Trophoblast cell (in vitro differentiated cells and primary cell): ENCODE data around the gene EID3.
A peak's percentile ranks its signal among the peaks of the same experiment; 100 is the strongest.

Experiments
- DNase-seq, 2 donors: peaks; one replicate each; pipeline ENCODE4 v3.0.0-alpha.2; 2016
- H2AFZ ChIP-seq: 2 replicates; pipeline ENCODE4 v1.6.1; 2013; ENCODE audit warnings: low read length, moderate library complexity, mild to moderate bottlenecking; ENCODE audit not compliant: insufficient read depth, poor library complexity
- H2AK5ac ChIP-seq: 2 replicates; pipeline ENCODE4 v1.6.1; 2013; ENCODE audit warnings: mild to moderate bottlenecking, low read length
- H2BK120ac ChIP-seq: 2 replicates; pipeline ENCODE4 v1.6.1; 2013; ENCODE audit warnings: low read length, mild to moderate bottlenecking, moderate library complexity; ENCODE audit not compliant: insufficient read depth, poor library complexity
- H2BK12ac ChIP-seq: 2 replicates; pipeline ENCODE4 v1.6.1; 2013; ENCODE audit warnings: mild to moderate bottlenecking, low read length, moderate library complexity
- H2BK5ac ChIP-seq: 2 replicates; pipeline ENCODE4 v1.6.1; 2013; ENCODE audit warnings: low read length, low read depth, moderate library complexity, mild to moderate bottlenecking; ENCODE audit not compliant: poor library complexity
- H3K14ac ChIP-seq: 2 replicates; pipeline ENCODE4 v1.6.1; 2013; ENCODE audit warnings: mild to moderate bottlenecking, low read length
- H3K18ac ChIP-seq: 2 replicates; pipeline ENCODE4 v1.6.1; 2013; ENCODE audit warnings: mild to moderate bottlenecking, low read length
- H3K23ac ChIP-seq: 2 replicates; pipeline ENCODE4 v1.6.1; 2013; ENCODE audit warnings: low read length
- H3K27ac ChIP-seq: 2 replicates; pipeline ENCODE4 v1.5.1; 2013; ENCODE audit warnings: low read depth, mild to moderate bottlenecking, inconsistent platforms, low read length, moderate library complexity
- H3K27me3 ChIP-seq: 2 replicates; pipeline ENCODE4 v1.6.1; 2013; ENCODE audit warnings: inconsistent platforms, mild to moderate bottlenecking, low read length, moderate library complexity; ENCODE audit not compliant: insufficient read depth
- H3K36me3 ChIP-seq, 2 experiments: 1 replicate in 1 of 2; 2 replicates in 1 of 2; pipeline ENCODE4 v1.6.1; 2013; ENCODE audit warnings: low read length in 2 of 2, mild to moderate bottlenecking in 2 of 2, moderate library complexity in 1 of 2; ENCODE audit not compliant: insufficient read depth in 2 of 2, control insufficient read depth in 1 of 2
- H3K4ac ChIP-seq: 2 replicates; pipeline ENCODE4 v1.6.1; 2013; ENCODE audit warnings: low read depth, mild to moderate bottlenecking, low read length, moderate library complexity
- H3K4me1 ChIP-seq, 2 experiments: 1 replicate in 1 of 2; 2 replicates in 1 of 2; pipeline ENCODE4 v1.6.1; 2013; ENCODE audit warnings: low read length in 2 of 2, mild to moderate bottlenecking in 2 of 2, moderate library complexity in 1 of 2; ENCODE audit not compliant: insufficient read depth in 2 of 2, control insufficient read depth in 1 of 2
- H3K4me2 ChIP-seq: 2 replicates; pipeline ENCODE4 v1.6.1; 2013; ENCODE audit warnings: inconsistent platforms, mild to moderate bottlenecking, low read length, moderate library complexity
- H3K4me3 ChIP-seq: 2 replicates; pipeline ENCODE4 v1.5.1; 2013; ENCODE audit warnings: mild to moderate bottlenecking, low read depth, low read length, inconsistent platforms
- H3K79me1 ChIP-seq: one replicate; pipeline ENCODE4 v1.6.1; 2013; ENCODE audit warnings: low read length
- H3K79me2 ChIP-seq: 2 replicates; pipeline ENCODE4 v1.6.1; 2013; ENCODE audit warnings: low read length, mild to moderate bottlenecking; ENCODE audit not compliant: control insufficient read depth, insufficient read depth, poor library complexity
- H3K9ac ChIP-seq: 2 replicates; pipeline ENCODE4 v1.6.1; 2013; ENCODE audit warnings: mild to moderate bottlenecking, low read length
- H3K9me3 ChIP-seq: 2 replicates; pipeline ENCODE4 v1.6.1; 2013; ENCODE audit warnings: low read depth, mild to moderate bottlenecking, control low read depth, inconsistent platforms, low read length; ENCODE audit not compliant: insufficient read depth
- H4K12ac ChIP-seq: 2 replicates; pipeline ENCODE4 v1.6.1; 2013; ENCODE audit warnings: low read depth, mild to moderate bottlenecking, low read length, moderate library complexity
- H4K8ac ChIP-seq: 2 replicates; pipeline ENCODE4 v1.6.1; 2013; ENCODE audit warnings: low read depth, mild to moderate bottlenecking, low read length, moderate library complexity
- H4K91ac ChIP-seq: one replicate; pipeline ENCODE4 v1.6.1; 2013; ENCODE audit warnings: low read depth, mild to moderate bottlenecking, low read length, moderate library complexity
- WGBS: extraction: QIAGEN DNeasy Blood & Tissue Kit; methylation state at CpG from one replicate; pipeline ENCODE4 v1.1.7; 2013; ENCODE audit warnings: missing lambda C conversion rate; ENCODE audit not compliant: insufficient read length, insufficient coverage; ENCODE audit errors: extremely low coverage; 5-methylcytosine and 5-hydroxymethylcytosine counted together

Gene EID3

DNA sequence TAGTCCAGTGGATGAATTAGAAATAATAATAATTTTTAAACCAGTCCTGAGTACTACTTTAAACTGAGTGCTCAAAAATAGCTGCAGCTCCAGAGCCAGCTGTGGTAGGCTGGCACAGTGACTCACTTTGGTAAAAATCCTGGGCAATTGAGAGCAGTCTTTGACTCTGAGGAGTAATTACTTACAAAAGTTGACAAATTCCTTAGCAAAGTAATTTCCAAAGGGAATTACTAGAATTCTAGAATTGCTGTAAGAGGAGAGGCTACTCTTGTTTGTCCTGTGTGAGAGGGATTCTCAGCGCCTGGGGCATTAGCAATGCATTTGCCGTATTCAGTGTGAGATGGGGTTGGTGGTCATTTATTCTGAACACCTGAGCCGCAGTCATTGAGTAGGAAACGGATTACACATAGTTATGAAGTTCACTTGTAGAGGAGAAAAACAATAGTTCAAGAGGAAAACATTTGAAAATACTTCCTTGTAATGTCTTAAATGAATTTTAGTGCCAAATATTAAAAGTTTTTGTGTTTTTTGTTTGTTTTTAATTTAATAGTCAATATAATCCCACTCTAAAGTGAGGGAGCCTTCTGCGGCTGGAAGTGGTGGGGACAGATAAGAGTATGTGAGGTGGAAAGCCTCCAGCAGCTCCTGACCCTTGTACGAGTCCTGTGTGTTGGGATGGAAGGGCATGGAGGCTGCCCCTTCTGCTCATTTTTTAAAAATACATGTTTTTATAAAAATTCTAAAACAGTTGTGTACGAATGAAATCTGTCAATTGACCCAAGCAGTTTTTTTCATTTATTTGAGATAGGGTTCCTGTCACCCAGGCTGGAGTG, 41.9 kb downstream of the EID3 start:
- no peaks in the 10 kb centered on the region for H3K27me3 ChIP-seq
- H4K12ac ChIP-seq = no peak overlapping the region
- no peak overlapping the region for H3K4me2 ChIP-seq
- H2AFZ ChIP-seq = no peak overlapping the region
- H3K79me2 ChIP-seq = no peaks in the 10 kb centered on the region
- no peak overlapping the region for H2BK12ac ChIP-seq
- no peak overlapping the region for H4K8ac ChIP-seq
- peaks cover 22 to 35% of the 10 kb centered on the region in 2 experiments for H3K36me3 ChIP-seq
- H3K23ac ChIP-seq = no peak overlapping the region
- peak; percentile 64 to 84 for DNase-seq
- H3K9me3 ChIP-seq = no peaks in the 10 kb centered on the region
- no peak overlapping the region for H2BK5ac ChIP-seq
- no peak overlapping the region for H3K14ac ChIP-seq
- no peak overlapping the region for H3K9ac ChIP-seq
- no peak overlapping the region for H3K27ac ChIP-seq
- H3K4me3 ChIP-seq = no peak overlapping the region
- H4K91ac ChIP-seq = no peak overlapping the region
- no peaks in the 10 kb centered on the region for H3K79me1 ChIP-seq
- H3K4ac ChIP-seq = no peak overlapping the region
- no peak overlapping the region for H2AK5ac ChIP-seq
- WGBS = no CpG with 5 or more reads among the region's 7 CpGs
- peaks cover 2 to 4% of the 10 kb centered on the region in 2 experiments for H3K4me1 ChIP-seq
- H3K18ac ChIP-seq = no peak overlapping the region
- H2BK120ac ChIP-seq = no peak overlapping the region

DNA sequence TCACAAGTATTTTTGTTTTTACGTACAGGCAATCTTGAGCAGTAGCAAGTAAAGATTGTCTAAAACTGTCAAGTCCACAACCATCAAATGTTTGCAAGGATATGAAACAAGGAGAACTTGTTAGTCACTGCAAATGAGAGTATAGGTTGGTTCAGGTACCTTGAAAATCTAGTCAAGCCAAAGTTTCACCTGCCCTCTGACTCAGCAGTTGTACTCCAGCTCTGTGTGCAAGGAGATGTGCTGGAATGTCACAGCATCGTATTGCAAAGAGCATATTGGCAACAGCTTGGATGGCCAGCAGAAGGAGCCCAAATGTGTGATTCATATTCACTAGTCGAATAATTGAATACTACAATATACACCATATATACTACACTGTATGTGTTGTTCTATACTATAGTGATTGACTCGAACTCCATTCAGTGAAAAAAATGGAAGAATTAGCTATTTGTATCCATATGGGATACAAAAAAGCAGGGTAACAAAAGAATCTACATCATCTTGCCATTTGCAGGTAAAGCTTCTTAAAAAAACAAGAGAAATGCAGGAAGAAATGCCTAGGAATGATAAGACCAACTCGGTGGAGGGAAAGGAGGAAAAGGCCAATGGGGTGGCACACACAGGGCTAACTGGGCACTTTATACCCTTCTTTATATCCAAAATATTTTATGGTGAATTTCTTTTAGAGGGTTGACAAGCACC, 44.0 kb downstream of the EID3 start:
- Histone ChIP-seq H3K14ac (no peak overlapping the region), H2BK120ac (no peak overlapping the region), H3K23ac (no peak overlapping the region), H3K4me1 (peaks cover 0 to 4% of the 10 kb centered on the region in 2 experiments), H3K9ac (no peak overlapping the region), H4K91ac (no peak overlapping the region), H2BK5ac (no peak overlapping the region), H4K8ac (no peak overlapping the region), H2BK12ac (no peak overlapping the region), H3K27ac (no peak overlapping the region), H3K79me1 (no peaks in the 10 kb centered on the region), H2AFZ (no peak overlapping the region), H3K4me3 (no peak overlapping the region), H3K36me3 (peaks cover 14 to 28% of the 10 kb centered on the region in 2 experiments), H2AK5ac (no peak overlapping the region), H3K18ac (no peak overlapping the region), H3K4ac (no peak overlapping the region), H3K9me3 (peaks cover 2% of the 10 kb centered on the region), H3K79me2 (no peaks in the 10 kb centered on the region), H3K4me2 (no peak overlapping the region), H3K27me3 (no peaks in the 10 kb centered on the region), H4K12ac (no peak overlapping the region)
- WGBS = no CpG with 5 or more reads among the region's 5 CpGs
- DNase-seq = peak in 1 of 2 donors; percentile 53

DNA sequence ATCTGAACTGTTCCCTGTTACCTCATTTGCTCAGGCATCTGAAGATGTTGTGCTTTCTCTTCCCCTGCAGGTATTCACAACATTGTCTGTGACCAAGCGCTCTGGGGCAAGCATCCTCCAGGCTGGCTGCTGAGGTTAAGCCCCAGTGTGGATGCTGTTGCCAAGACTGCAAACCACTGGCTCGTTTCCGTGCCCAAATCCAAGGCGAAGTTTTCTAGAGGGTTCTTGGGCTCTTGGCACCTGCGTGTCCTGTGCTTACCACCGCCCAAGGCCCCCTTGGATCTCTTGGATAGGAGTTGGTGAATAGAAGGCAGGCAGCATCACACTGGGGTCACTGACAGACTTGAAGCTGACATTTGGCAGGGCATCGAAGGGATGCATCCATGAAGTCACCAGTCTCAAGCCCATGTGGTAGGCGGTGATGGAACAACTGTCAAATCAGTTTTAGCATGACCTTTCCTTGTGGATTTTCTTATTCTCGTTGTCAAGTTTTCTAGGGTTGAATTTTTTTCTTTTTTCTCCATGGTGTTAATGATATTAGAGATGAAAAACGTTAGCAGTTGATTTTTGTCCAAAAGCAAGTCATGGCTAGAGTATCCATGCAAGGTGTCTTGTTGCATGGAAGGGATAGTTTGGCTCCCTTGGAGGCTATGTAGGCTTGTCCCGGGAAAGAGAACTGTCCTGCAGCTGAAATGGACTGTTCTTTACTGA, 44.9 kb downstream of the EID3 start:
- no peak overlapping the region for H2AK5ac ChIP-seq
- no peak overlapping the region for H2BK120ac ChIP-seq
- no peak overlapping the region for H2BK5ac ChIP-seq
- no peak overlapping the region for H2BK12ac ChIP-seq
- no peak overlapping the region for H3K4me3 ChIP-seq
- no peak overlapping the region for H4K8ac ChIP-seq
- peaks cover 2% of the 10 kb centered on the region for H3K9me3 ChIP-seq
- H4K91ac ChIP-seq = no peak overlapping the region
- no peak overlapping the region for H3K27ac ChIP-seq
- H3K79me2 ChIP-seq = no peaks in the 10 kb centered on the region
- H2AFZ ChIP-seq = no peak overlapping the region
- H3K9ac ChIP-seq = no peak overlapping the region
- H3K4me2 ChIP-seq = no peak overlapping the region
- peaks cover 8 to 21% of the 10 kb centered on the region in 2 experiments for H3K36me3 ChIP-seq
- no peak overlapping the region for H3K14ac ChIP-seq
- WGBS = no CpG with 5 or more reads among the region's 11 CpGs
- no peak overlapping the region for H3K23ac ChIP-seq
- no peak for DNase-seq
- no peak overlapping the region for H3K18ac ChIP-seq
- H3K79me1 ChIP-seq = no peaks in the 10 kb centered on the region
- H3K27me3 ChIP-seq = no peaks in the 10 kb centered on the region
- H3K4ac ChIP-seq = no peak overlapping the region
- H4K12ac ChIP-seq = no peak overlapping the region
- no peaks in the 10 kb centered on the region for H3K4me1 ChIP-seq

DNA sequence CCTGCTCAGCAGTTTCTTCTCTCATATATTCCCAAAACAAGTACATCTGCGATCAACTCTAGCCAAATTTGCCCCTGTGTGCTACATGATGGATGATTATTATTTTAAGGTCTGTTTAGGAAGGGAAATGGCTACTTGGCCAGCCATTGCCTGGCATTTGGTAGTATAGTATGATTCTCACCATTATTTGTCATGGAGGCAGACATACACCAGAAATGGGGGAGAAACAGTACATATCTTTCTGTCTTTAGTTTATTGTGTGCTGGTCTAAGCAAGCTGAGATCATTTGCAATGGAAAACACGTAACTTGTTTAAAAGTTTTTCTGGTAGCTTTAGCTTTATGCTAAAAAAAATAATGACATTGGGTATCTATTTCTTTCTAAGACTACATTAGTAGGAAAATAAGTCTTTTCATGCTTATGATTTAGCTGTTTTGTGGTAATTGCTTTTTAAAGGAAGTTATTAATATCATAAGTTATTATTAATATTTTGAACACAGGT, 45.5 kb downstream of the EID3 start:
- no CpG with 5 or more reads among the region's 2 CpGs for WGBS

More for the DNA sequence above, 45.5 kb downstream of the EID3 start:
- no peaks in the 10 kb centered on the region for H3K4me1 ChIP-seq
- no peak overlapping the region for H3K23ac ChIP-seq
- no peak overlapping the region for H2AK5ac ChIP-seq
- no peaks in the 10 kb centered on the region for H3K27me3 ChIP-seq
- no peak overlapping the region for H3K14ac ChIP-seq
- no peaks in the 10 kb centered on the region for H3K79me1 ChIP-seq
- no peak overlapping the region for H3K4me3 ChIP-seq
- H3K9me3 ChIP-seq = peaks cover 2% of the 10 kb centered on the region
- H3K36me3 ChIP-seq = peaks cover 9 to 21% of the 10 kb centered on the region in 2 experiments
- no peak for DNase-seq
- H3K18ac ChIP-seq = no peak overlapping the region
- H3K27ac ChIP-seq = no peak overlapping the region
- no peaks in the 10 kb centered on the region for H3K79me2 ChIP-seq
- no peak overlapping the region for H3K9ac ChIP-seq
- no peak overlapping the region for H2BK5ac ChIP-seq
- no peak overlapping the region for H4K91ac ChIP-seq
- no peak overlapping the region for H3K4ac ChIP-seq
- no peak overlapping the region for H2AFZ ChIP-seq
- H4K8ac ChIP-seq = no peak overlapping the region
- H4K12ac ChIP-seq = no peak overlapping the region
- no peak overlapping the region for H2BK120ac ChIP-seq
- no peak overlapping the region for H3K4me2 ChIP-seq
- no peak overlapping the region for H2BK12ac ChIP-seq
